Activated CD4-positive, alpha-beta T cell treated with anti-CD3 and anti-CD28 coated beads, Interleukin-2, amount 10 ng/mL, durations not matched to agents 24 days and 14 days (primary cell): ENCODE measurements around the gene HECW1. TPM values are rescaled to one million over a fixed set of nuclear protein-coding genes. Genes with fewer than 3 reads are reported as not detected.

ENCODE experiments used
- DNase-seq: peaks from one replicate; pipeline ENCODE4 v3.0.0; 2022
- H3K27ac Mint-ChIP-seq: one replicate; pipeline ENCODE4 v1.8.0; 2022; ENCODE audit warnings: mild to moderate bottlenecking, mixed read lengths
- H3K27me3 Mint-ChIP-seq: one replicate; pipeline ENCODE4 v1.8.0; 2022; ENCODE audit warnings: mixed read lengths
- H3K36me3 Mint-ChIP-seq: one replicate; pipeline ENCODE4 v1.8.0; 2022; ENCODE audit warnings: low read depth, mild to moderate bottlenecking, mixed read lengths
- H3K4me1 Mint-ChIP-seq: one replicate; pipeline ENCODE4 v1.8.0; 2021; ENCODE audit warnings: mixed read lengths
- H3K4me3 Mint-ChIP-seq: one replicate; pipeline ENCODE4 v1.8.0; 2022; ENCODE audit warnings: mild to moderate bottlenecking, moderate library complexity, mixed read lengths
- H3K9me3 Mint-ChIP-seq: one replicate; pipeline ENCODE4 v1.8.0; 2021; ENCODE audit warnings: mixed read lengths
- intact Hi-C: fragments of 100-400 bp; cut with micrococcal nuclease; formaldehyde crosslinking; loops from one replicate; pipeline ENCODE4 v1.15.1; 2023
- total RNA-seq: library from RNA; stranded (reverse); gene quantifications from 2 replicates; pipeline ENCODE4 v1.2.3, GENCODE V29; 2022

HECW1 gene
- total RNA-seq, 1 donor from 2014 or later = not detected

- Mint-ChIP-seq H3K36me3 (no peaks in the 10 kb centered on the region), H3K27me3 (peaks cover 3% of the 10 kb centered on the region), H3K4me1 (peaks cover 4% of the 10 kb centered on the region), H3K4me3 (no peak overlapping the region), H3K9me3 (no peaks in the 10 kb centered on the region), H3K27ac (no peak overlapping the region)
- DNase-seq = no peak
- intact Hi-C loops = no loop called here
These were observed 278.1 kb downstream of the HECW1 start for GRCh38 chr7:43390576-43390975.

- H3K4me3 Mint-ChIP-seq = no peak overlapping the region
These were observed 279.1 kb downstream of the HECW1 start for GRCh38 chr7:43391518-43391917.

GRCh38 chr7:43392638-43393330, 280.3 kb downstream of the HECW1 start:
- Mint-ChIP-seq H3K27ac (no peak overlapping the region), H3K27me3 (peaks cover 11% of the 10 kb centered on the region), H3K9me3 (no peaks in the 10 kb centered on the region), H3K4me3 (no peak overlapping the region), H3K4me1 (no peaks in the 10 kb centered on the region), H3K36me3 (no peaks in the 10 kb centered on the region)
- intact Hi-C loops = no loop called here
- no peak for DNase-seq

More at GRCh38 chr7:43391518-43391917, 279.1 kb downstream of the HECW1 start:
- Mint-ChIP-seq H3K9me3 (no peaks in the 10 kb centered on the region), H3K27ac (no peak overlapping the region), H3K36me3 (no peaks in the 10 kb centered on the region), H3K27me3 (peaks cover 3% of the 10 kb centered on the region), H3K4me1 (no peaks in the 10 kb centered on the region)
- intact Hi-C loops = no loop called here
- no peak for DNase-seq

- Mint-ChIP-seq H3K27ac (no peak overlapping the region), H3K36me3 (no peaks in the 10 kb centered on the region), H3K9me3 (no peaks in the 10 kb centered on the region), H3K4me1 (no peaks in the 10 kb centered on the region), H3K27me3 (peaks cover 11% of the 10 kb centered on the region), H3K4me3 (no peak overlapping the region)
- intact Hi-C loops = no loop called here
- no peak for DNase-seq
These were observed 282.1 kb downstream of the HECW1 start for GRCh38 chr7:43394441-43395130.

- H3K27ac Mint-ChIP-seq = no peak overlapping the region
- H3K4me1 Mint-ChIP-seq = no peaks in the 10 kb centered on the region
- intact Hi-C loops = no loop called here
- H3K4me3 Mint-ChIP-seq = no peak overlapping the region
- H3K36me3 Mint-ChIP-seq = no peaks in the 10 kb centered on the region
- H3K9me3 Mint-ChIP-seq = no peaks in the 10 kb centered on the region
- no peak for DNase-seq
- H3K27me3 Mint-ChIP-seq = peaks cover 11% of the 10 kb centered on the region
These were observed 282.9 kb downstream of the HECW1 start for GRCh38 chr7:43395351-43395750.

GRCh38 chr7:43396187-43396740, 283.8 kb downstream of the HECW1 start:
- intact Hi-C loops = no loop called here
- Mint-ChIP-seq H3K27ac (no peak overlapping the region), H3K4me3 (no peak overlapping the region), H3K36me3 (no peaks in the 10 kb centered on the region), H3K9me3 (no peaks in the 10 kb centered on the region), H3K27me3 (peaks cover 14% of the 10 kb centered on the region), H3K4me1 (no peaks in the 10 kb centered on the region)
- no peak for DNase-seq

- peaks cover 19% of the 10 kb centered on the region for H3K27me3 Mint-ChIP-seq
- no peak overlapping the region for H3K27ac Mint-ChIP-seq
- intact Hi-C loops = no loop called here
- H3K36me3 Mint-ChIP-seq = no peaks in the 10 kb centered on the region
- no peaks in the 10 kb centered on the region for H3K9me3 Mint-ChIP-seq
- no peak overlapping the region for H3K4me3 Mint-ChIP-seq
- H3K4me1 Mint-ChIP-seq = no peaks in the 10 kb centered on the region
- no peak for DNase-seq
These were observed 286.4 kb downstream of the HECW1 start for GRCh38 chr7:43398831-43399230.

GRCh38 chr7:43405948-43406347, 293.5 kb downstream of the HECW1 start:
- DNase-seq = peak; percentile 21
- no peaks in the 10 kb centered on the region for H3K36me3 Mint-ChIP-seq
- no peaks in the 10 kb centered on the region for H3K4me1 Mint-ChIP-seq
- no peaks in the 10 kb centered on the region for H3K9me3 Mint-ChIP-seq
- peaks cover 10% of the 10 kb centered on the region for H3K27me3 Mint-ChIP-seq
- H3K4me3 Mint-ChIP-seq = no peak overlapping the region
- H3K27ac Mint-ChIP-seq = no peak overlapping the region
- intact Hi-C loops = no loop called here

- intact Hi-C loops = no loop called here
- no peaks in the 10 kb centered on the region for H3K4me1 Mint-ChIP-seq
- peaks cover 9% of the 10 kb centered on the region for H3K27me3 Mint-ChIP-seq
- no peaks in the 10 kb centered on the region for H3K36me3 Mint-ChIP-seq
- peak; percentile 36 for DNase-seq
- no peak overlapping the region for H3K27ac Mint-ChIP-seq
- no peaks in the 10 kb centered on the region for H3K9me3 Mint-ChIP-seq
- H3K4me3 Mint-ChIP-seq = no peak overlapping the region
These were observed 294.5 kb downstream of the HECW1 start for GRCh38 chr7:43406961-43407360.

GRCh38 chr7:43408981-43409380, 296.5 kb downstream of the HECW1 start:
- H3K36me3 Mint-ChIP-seq = no peaks in the 10 kb centered on the region
- intact Hi-C loops = no loop called here
- H3K27ac Mint-ChIP-seq = no peak overlapping the region
- no peak overlapping the region for H3K4me3 Mint-ChIP-seq
- no peaks in the 10 kb centered on the region for H3K4me1 Mint-ChIP-seq
- no peaks in the 10 kb centered on the region for H3K9me3 Mint-ChIP-seq
- DNase-seq = no peak
- peaks cover 4% of the 10 kb centered on the region for H3K27me3 Mint-ChIP-seq

- Mint-ChIP-seq H3K4me3 (no peak overlapping the region), H3K27me3 (peaks cover 10% of the 10 kb centered on the region), H3K4me1 (no peaks in the 10 kb centered on the region)
These were observed 305.0 kb downstream of the HECW1 start for GRCh38 chr7:43417455-43417854.

GRCh38 chr7:43430411-43430810, 318.0 kb downstream of the HECW1 start:
- intact Hi-C loops = no loop called here

More at GRCh38 chr7:43417455-43417854, 305.0 kb downstream of the HECW1 start:
- intact Hi-C loops = no loop called here
- H3K36me3 Mint-ChIP-seq = no peaks in the 10 kb centered on the region
- no peak overlapping the region for H3K27ac Mint-ChIP-seq
- no peaks in the 10 kb centered on the region for H3K9me3 Mint-ChIP-seq
- DNase-seq = peak; percentile 27

GRCh38 chr7:43431020-43431595, 318.7 kb downstream of the HECW1 start:
- no peaks in the 10 kb centered on the region for H3K27me3 Mint-ChIP-seq
- intact Hi-C loops = no loop called here
- H3K4me3 Mint-ChIP-seq = no peak overlapping the region
- H3K4me1 Mint-ChIP-seq = peaks cover 3% of the 10 kb centered on the region
- H3K9me3 Mint-ChIP-seq = no peaks in the 10 kb centered on the region
- DNase-seq = peak; percentile 32
- H3K27ac Mint-ChIP-seq = no peak overlapping the region
- H3K36me3 Mint-ChIP-seq = no peaks in the 10 kb centered on the region

More at GRCh38 chr7:43430411-43430810, 318.0 kb downstream of the HECW1 start:
- H3K4me3 Mint-ChIP-seq = no peak overlapping the region
- no peaks in the 10 kb centered on the region for H3K9me3 Mint-ChIP-seq
- DNase-seq = no peak
- no peaks in the 10 kb centered on the region for H3K36me3 Mint-ChIP-seq
- H3K27me3 Mint-ChIP-seq = no peaks in the 10 kb centered on the region
- no peak overlapping the region for H3K27ac Mint-ChIP-seq
- H3K4me1 Mint-ChIP-seq = peaks cover 3% of the 10 kb centered on the region

- no peaks in the 10 kb centered on the region for H3K36me3 Mint-ChIP-seq
- no peaks in the 10 kb centered on the region for H3K27me3 Mint-ChIP-seq
- peaks cover 3% of the 10 kb centered on the region for H3K4me1 Mint-ChIP-seq
- DNase-seq = no peak
- no peak overlapping the region for H3K27ac Mint-ChIP-seq
- intact Hi-C loops = no loop called here
- no peak overlapping the region for H3K4me3 Mint-ChIP-seq
- no peaks in the 10 kb centered on the region for H3K9me3 Mint-ChIP-seq
These were observed 321.2 kb downstream of the HECW1 start for GRCh38 chr7:43433639-43434038.
